HG02623 (cell line): Measurements from ENCODE around the gene LMF2.

Experiments
- ATAC-seq: cut with Tn5 transposase; IDR thresholded peaks from one replicate; pipeline ENCODE4 v1.9.1; 2021; ENCODE audit warnings: moderate library complexity; ENCODE audit not compliant: unreplicated experiment

The LMF2 gene

GRCh38 chr22:50504369-50505211, 2.9 kb downstream of the LMF2 start:
- ATAC-seq = no peak

GRCh38 chr22:50503475-50504145, 3.9 kb downstream of the LMF2 start:
- ATAC-seq = no peak

- no peak for ATAC-seq
Measured at GRCh38 chr22:50502628-50503474, 4.7 kb downstream of the LMF2 start.

GRCh38 chr22:50502096-50502495, 5.4 kb downstream of the LMF2 start:
- no peak for ATAC-seq

GRCh38 chr22:50500452-50500851, 7.0 kb downstream of the LMF2 start:
- no peak for ATAC-seq

GRCh38 chr22:50498322-50498890, 9.1 kb downstream of the LMF2 start:
- no peak for ATAC-seq

- no peak for ATAC-seq
Measured at GRCh38 chr22:50497093-50497492, 10.4 kb downstream of the LMF2 start.

- no peak for ATAC-seq
Measured at GRCh38 chr22:50490531-50491308, 16.8 kb downstream of the LMF2 start.

GRCh38 chr22:50489363-50490243, 17.9 kb downstream of the LMF2 start:
- no peak for ATAC-seq

GRCh38 chr22:50488886-50489285, 18.6 kb downstream of the LMF2 start:
- ATAC-seq = no peak

GRCh38 chr22:50488006-50488677, 19.4 kb downstream of the LMF2 start:
- ATAC-seq = no peak

GRCh38 chr22:50487290-50488005, 20.1 kb downstream of the LMF2 start:
- no peak for ATAC-seq

- ATAC-seq = no peak
Measured at GRCh38 chr22:50486561-50487289, 20.8 kb downstream of the LMF2 start, which contains the start of gene MIOX. Gene MIOX (plus strand): TSS chr22:50486859. CDS start chr22:50486898, 39 bp downstream.

GRCh38 chr22:50485221-50486131, 22.0 kb downstream of the LMF2 start:
- ATAC-seq = no peak

GRCh38 chr22:50483977-50484853, 23.3 kb downstream of the LMF2 start:
- no peak for ATAC-seq
